ENCODE data around the gene LARGE2. TPM values are rescaled to one million over a fixed set of nuclear protein-coding genes. Genes with fewer than 3 reads are reported as not detected.

The LARGE2 gene
- total and polyA plus RNA-seq, 9 of the 15 experiments (the other 6 are each of a cell fraction or from before 2014, with no cell fraction given), result 0.56 to 14.1 (median 6.6) TPM

DNA sequence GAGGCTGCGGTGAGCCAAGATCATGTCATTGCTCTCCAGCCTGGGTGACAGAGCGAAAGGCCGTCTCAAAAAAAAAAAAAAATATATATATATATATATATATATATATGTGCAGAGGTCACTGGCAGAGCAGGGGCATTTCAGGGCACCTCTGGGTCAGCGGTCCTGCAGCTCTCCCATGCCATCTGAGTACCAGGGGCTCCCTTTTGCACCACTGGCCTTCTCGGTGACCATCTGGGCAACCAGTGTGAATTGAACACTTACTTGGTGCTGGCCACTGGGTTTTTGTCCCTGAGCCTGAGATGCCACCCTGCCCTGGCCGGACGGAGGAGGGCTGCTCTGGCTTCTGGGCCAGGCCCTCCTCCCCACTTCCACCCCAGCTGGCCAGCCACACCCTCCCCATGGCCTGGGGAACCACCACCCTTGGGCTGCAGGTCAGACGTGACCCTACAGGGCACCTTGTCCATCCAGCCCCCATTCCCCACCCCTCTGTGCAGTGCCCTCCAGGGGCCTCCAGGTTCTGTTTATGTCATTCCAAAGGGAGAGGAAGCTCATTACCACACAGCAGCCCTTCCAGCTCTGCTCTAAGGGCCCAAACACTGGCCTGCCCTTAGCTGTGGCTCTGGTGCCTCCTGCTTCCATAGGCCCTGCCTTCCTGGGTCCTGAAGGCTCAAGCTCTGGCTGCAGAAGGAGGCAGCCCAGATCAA is 26.8 kb upstream of the LARGE2 start (continued):
- no peak for TF ChIP-seq FUS (optimal IDR thresholded peaks at IDR 0.05; ENCODE audit: low read depth, low read length)
- TF ChIP-seq POLR2H (tag; IDR thresholded peaks at IDR 0.05; ENCODE audit: low read depth), result no peak
- no peak for TF ChIP-seq PURB (CRISPR knock-in tag; IDR thresholded peaks at IDR 0.05; ENCODE audit: low read depth)
- TF ChIP-seq IFI16 (CRISPR knock-in tag; IDR thresholded peaks at IDR 0.05), result no peak
- no peak for TF ChIP-seq PYGO2 (tag; IDR thresholded peaks at IDR 0.05)
- TF ChIP-seq, protein P1, sequence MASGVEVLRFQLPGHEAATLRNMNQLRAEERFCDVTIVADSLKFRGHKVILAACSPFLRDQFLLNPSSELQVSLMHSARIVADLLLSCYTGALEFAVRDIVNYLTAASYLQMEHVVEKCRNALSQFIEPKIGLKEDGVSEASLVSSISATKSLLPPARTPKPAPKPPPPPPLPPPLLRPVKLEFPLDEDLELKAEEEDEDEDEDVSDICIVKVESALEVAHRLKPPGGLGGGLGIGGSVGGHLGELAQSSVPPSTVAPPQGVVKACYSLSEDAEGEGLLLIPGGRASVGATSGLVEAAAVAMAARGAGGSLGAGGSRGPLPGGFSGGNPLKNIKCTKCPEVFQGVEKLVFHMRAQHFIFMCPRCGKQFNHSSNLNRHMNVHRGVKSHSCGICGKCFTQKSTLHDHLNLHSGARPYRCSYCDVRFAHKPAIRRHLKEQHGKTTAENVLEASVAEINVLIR (CRISPR knock-in tag; IDR thresholded peaks at IDR 0.05), result no peak
- no peak for TF ChIP-seq U2AF2 (optimal IDR thresholded peaks at IDR 0.05; ENCODE audit: low read depth, low read length)

- Histone ChIP-seq H2AFZ (ENCODE audit: low read depth, low read length) (no peak overlapping the region), H4K20me1 (replicated peaks; ENCODE audit: control insufficient read depth, insufficient read depth, low read length) (0 out of 2 replicates have a peak, but pooled peaks cover 9% of the 10 kb centered on the region), H3K36me3 (ENCODE audit: control insufficient read depth, insufficient read depth, low read length) (no peaks in the 10 kb centered on the region), H3K4me2 (ENCODE audit: insufficient read depth, low read length) (no peak overlapping the region), H3K27ac (ENCODE audit: extremely low read depth, low read depth, low read length) (no peak overlapping the region), H3K79me2 (ENCODE audit: control insufficient read depth, insufficient read depth, low read length) (no peaks in the 10 kb centered on the region), H3K4me1 (replicated peaks in 1 of 2; ENCODE audit: control insufficient read depth in 2 of 2, insufficient read depth in 2 of 2, low read length in 2 of 2) (peaks cover 6 to 39% of the 10 kb centered on the region in 2 experiments; a peak in 4 of 5 replicates), H3K4me3 (no peak overlapping the region), H3K9me3 (replicated peaks; ENCODE audit: control insufficient read depth, insufficient read depth, low read depth, low read length) (no peaks in the 10 kb centered on the region), H3K9me1 (ENCODE audit: control insufficient read depth, insufficient read depth, low read length) (no peaks in the 10 kb centered on the region), H3K9ac (ENCODE audit: insufficient read depth in 1 of 2, low read depth in 2 of 2, low read length in 2 of 2) (no peak overlapping the region; a peak in 1 of 4 replicates), H3K27me3 (ENCODE audit: control insufficient read depth in 2 of 2, insufficient read depth in 2 of 2, low read length in 2 of 2) (no peaks in the 10 kb centered on the region; a peak in 1 of 5 replicates)
- ChIA-PET POLR2A (interaction anchor here (0.6 to 2.1 kb wide), 3 partner anchors 35 to 287 kb away, joined by 3 to 5 read pairs (median 4); no protein-coding TSS in a partner anchor), CTCF (ENCODE audit: low intra/inter-chr PET ratio) (no interaction called here)
- WGBS (ENCODE audit: insufficient coverage, low coverage, missing lambda C conversion rate), result 23% methylated on average over 13 of the region's 19 CpGs
- DNase-seq (ENCODE audit: extremely low read depth in 1 of 4, low spot score in 3 of 4), result no peak
- no peak for FAIRE-seq
- no TSS peak for BruUV-seq (replicated peaks)
- no peak for ATAC-seq
- intact Hi-C loops (cut with micrococcal nuclease) (no loop called here), in situ Hi-C loops (cut with MboI) (no loop called here)
- TF ChIP-seq VEZF1 (CRISPR knock-in tag; IDR thresholded peaks at IDR 0.05) (peak; percentile 45; the same call in 1 of the 2 replicates), MCM2 (IDR thresholded peaks at IDR 0.05; ENCODE audit: low read depth) (no peak)
- TF ChIP-seq, protein P2, sequence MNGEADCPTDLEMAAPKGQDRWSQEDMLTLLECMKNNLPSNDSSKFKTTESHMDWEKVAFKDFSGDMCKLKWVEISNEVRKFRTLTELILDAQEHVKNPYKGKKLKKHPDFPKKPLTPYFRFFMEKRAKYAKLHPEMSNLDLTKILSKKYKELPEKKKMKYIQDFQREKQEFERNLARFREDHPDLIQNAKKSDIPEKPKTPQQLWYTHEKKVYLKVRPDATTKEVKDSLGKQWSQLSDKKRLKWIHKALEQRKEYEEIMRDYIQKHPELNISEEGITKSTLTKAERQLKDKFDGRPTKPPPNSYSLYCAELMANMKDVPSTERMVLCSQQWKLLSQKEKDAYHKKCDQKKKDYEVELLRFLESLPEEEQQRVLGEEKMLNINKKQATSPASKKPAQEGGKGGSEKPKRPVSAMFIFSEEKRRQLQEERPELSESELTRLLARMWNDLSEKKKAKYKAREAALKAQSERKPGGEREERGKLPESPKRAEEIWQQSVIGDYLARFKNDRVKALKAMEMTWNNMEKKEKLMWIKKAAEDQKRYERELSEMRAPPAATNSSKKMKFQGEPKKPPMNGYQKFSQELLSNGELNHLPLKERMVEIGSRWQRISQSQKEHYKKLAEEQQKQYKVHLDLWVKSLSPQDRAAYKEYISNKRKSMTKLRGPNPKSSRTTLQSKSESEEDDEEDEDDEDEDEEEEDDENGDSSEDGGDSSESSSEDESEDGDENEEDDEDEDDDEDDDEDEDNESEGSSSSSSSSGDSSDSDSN (IDR thresholded peaks at IDR 0.05; ENCODE audit: borderline replicate concordance in 1 of 2, low read depth in 2 of 2, low read length in 2 of 2), result 0 out of 4 replicates have a peak, but pooled peaks of 1 of the 2 experiments have one; percentile 24
These were observed 26.0 kb upstream of the LARGE2 start for GRCh38 chr11:45896422-45896984.

All from K562 (cell line).